Posterior cingulate gyrus (tissue), 11 donors: Measurements from ENCODE around the gene PDHX.
"Not testable (repeated sequence)": the region's sequence is repeated elsewhere in the genome, so short reads cannot be mapped to it uniquely, and the experiment has no call there.

Source experiments
- DNase-seq, 10 donors: peaks; one replicate each; pipeline versions ENCODE4 v3.0.0 to v3.0.0-alpha.2; 2020 to 2021; ENCODE audit warnings: mixed read lengths in 3 of 10
- intact Hi-C: fragments of 100-400 bp; cut with DNase I; formaldehyde crosslinking; loops from one replicate; pipeline ENCODE4 v1.15.1; 2023

Gene PDHX

GRCh38 chr11:35013514-35014233 is 97.3 kb downstream of the PDHX start:
- no peak for DNase-seq
- intact Hi-C loops, result no loop called here

DNA sequence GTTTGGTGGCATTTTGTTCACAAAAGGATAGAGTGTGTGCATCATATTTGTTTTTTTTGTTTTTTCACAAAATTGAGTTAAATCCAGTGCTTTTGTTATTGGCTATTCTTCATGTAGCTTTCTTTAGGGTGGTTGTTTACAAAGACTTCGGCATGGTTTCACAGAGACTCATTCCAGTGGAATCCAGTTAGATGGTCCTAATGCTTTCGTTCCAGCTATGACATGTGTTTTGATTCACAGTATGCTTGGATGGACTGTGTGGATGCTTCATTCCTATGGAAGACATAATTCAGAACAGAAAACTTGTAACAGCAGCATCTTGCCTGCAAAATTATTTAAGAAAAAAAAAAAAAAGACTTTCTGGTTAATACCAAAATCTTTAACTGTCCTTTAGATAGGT is 97.9 kb downstream of the PDHX start:
- intact Hi-C loops, result no loop called here
- no peak for DNase-seq

DNA sequence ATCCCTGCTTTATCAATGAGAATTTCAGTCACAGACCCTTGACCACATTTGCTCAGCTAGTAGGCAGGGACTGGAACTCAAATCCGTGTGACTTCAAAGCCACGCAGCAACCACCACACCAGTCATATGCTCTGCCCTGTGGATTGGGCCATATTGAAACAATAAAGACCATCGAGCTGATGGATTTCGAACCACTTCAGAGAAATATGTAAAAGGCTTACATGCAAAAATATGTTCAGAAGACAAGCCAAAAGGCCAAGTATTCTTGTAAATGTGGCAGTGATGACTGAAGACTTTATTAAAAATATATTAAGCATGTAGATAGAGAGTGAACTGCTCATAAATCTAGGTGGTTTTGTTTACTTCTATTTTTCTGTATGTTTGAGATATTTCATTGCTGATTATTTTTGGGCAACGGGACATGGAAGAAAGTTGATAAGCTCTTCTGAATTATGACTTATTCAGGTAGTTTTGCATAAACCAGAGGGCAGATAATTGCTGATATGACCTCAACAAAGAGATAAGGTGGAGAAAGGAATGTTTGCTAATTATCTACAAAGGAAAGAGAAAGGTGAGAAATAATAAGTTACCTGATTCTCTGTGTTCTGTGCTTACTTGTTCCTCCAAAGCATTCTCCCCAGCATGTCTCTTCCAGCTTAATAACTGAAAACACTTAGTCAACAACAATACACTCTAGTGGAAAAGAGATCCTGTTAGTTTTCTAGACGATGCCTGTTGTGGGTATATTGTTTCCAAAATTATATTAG is 99.4 kb downstream of the PDHX start:
- intact Hi-C loops, result no loop called here
- DNase-seq, result no peak

- DNase-seq, result no peak
- intact Hi-C loops, result no loop called here
Measured at GRCh38 chr11:35016916-35017315, 100.5 kb downstream of the PDHX start.

- intact Hi-C loops, result no loop called here
Measured at GRCh38 chr11:35017528-35018342, 101.3 kb downstream of the PDHX start.

DNA sequence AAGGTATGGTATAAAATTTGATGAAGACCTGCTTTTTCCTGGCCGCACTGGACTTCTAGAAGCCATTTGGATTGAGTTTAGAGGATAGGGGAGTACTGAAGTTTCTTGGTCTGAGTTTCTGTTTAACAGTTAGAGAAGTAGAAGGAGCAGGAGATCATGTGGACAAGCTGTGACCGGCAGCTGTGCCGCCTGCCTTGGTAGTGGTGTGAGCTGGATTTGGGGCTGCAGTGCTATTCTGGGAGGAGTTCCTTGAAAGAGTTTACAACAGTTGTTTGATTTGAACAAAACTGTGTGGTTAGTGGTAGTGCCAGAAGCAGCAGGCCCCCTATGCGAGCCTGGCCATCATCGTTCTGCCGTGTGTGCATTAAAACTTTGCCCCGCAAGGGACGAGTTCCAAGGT is 105.2 kb downstream of the PDHX start:
- no peak for DNase-seq
- intact Hi-C loops, result no loop called here

More at GRCh38 chr11:35017528-35018342, 101.3 kb downstream of the PDHX start:
- DNase-seq, result no peak

DNA sequence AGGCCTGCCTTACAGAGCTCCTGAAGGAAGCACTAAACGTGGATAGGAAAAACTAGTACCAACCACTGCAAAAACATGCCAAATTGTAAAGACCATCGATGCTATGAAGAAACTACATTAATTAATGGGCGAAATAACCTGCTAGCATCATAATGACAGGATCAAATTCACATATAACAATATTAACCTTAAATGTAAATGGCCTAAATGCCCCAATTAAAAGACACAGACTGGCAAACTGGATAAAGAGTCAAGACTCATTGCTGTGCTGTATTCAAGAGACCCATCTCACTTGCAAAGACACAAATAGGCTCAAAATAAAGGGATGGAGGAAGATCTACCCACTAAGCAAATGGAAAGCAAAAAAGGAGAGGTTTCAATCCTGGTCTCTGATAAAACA is 107.5 kb downstream of the PDHX start:
- DNase-seq, intact Hi-C loops: not testable (repeated sequence)

DNA sequence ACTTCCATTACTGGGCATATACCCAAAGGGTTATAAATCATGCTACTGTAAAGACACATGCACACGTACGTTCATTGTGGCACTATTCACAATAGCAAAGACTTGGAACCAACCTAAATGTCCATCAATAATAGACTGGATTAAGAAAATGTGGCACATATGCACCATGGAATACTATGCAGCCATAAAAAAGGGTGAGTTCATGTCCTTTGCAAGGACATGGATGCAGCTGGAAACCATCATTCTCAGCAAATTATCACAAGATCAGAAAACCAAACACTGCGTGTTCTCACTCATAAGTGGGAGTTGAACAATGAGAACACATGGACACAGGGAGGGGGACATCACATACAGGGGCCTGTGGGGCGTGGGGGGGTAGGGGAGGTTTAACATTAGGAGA is 111.6 kb downstream of the PDHX start:
- intact Hi-C loops, DNase-seq: not testable (repeated sequence)

DNA sequence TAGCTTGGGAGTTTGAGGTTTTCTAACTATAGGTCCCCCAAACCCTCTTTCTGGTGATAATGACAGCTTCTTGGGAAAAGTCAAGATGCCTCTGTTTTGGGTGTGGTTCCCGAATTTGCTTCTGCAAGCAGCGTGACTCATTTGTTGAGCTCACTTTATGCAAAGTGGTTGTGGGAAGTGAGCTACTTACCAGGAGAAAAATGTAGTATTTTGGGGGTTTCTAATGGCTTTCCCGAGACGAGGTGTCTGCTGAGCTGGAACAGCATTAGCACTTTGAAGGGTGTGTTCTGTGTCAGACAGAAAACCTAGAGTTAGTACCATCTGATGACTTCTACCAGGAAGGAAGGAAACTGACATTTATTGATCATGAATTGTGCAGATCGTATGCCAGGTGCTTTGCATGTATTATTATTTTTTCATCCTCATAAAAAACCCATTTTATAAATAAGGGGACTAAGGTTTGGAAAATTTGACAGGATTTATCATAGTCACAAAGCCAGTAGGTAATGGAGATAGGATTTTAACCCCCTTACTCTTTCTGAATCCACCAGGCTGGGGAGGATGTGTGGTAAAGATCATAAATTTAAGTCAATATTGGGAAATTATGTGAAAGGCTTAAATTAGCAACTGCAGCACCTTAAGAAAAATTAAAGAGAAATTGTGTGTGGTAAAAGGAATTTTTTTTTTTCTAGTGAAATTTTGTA is 113.7 kb downstream of the PDHX start:
- no peak for DNase-seq
- intact Hi-C loops, result no loop called here

DNA sequence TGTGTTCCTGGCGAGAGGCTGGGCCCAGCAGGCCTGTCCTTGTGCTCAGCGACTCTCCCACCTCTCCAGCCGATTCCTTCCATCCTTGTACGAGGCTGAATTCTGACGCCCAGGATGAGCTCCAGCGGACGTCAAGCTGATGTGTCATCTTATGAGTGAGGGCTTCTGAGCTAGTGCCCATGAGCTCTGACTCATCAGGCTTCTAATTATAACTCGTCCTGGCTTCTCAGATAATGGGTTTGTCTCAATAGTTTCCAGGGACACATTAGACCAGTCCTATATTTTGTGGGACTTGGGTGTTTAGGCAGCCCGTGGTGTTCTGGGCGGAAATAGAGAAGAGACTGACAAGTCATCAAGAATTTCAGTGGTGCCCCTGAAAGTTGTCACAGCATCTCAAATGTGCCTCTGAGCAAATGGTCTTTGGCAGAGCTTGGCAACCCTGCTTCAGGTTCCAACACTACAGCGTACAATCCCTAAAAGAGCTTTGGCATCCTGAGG is 114.3 kb downstream of the PDHX start:
- DNase-seq, result peak in 2 of 10 donors; percentile 69 to 75
- intact Hi-C loops, result no loop called here

- intact Hi-C loops, result no loop called here
- DNase-seq, result no peak
Measured at GRCh38 chr11:35031346-35031745, 114.9 kb downstream of the PDHX start.

DNA sequence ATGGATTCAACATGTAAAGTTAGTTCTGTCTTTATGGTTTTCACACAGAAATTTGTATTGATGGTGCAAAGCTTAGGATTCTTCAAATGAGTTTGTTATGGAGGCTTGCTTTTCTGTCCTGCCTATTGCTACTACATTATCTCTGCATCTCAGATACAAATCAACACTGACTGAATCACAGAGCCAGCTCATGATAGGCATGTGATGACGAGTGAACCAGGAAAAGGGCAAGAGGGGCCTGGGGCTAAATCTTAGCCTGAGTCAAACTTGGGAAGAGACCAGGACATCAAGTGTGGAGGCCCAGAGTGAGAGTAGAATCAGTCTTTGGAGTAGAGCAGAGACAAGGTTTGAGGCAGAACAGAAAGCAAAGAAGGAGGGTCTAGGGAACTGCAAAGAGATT is 115.4 kb downstream of the PDHX start:
- intact Hi-C loops, result no loop called here
- DNase-seq, result no peak

GRCh38 chr11:35033011-35033410 is 116.6 kb downstream of the PDHX start:
- intact Hi-C loops, result no loop called here
- no peak for DNase-seq

GRCh38 chr11:35034401-35034800 is 118.0 kb downstream of the PDHX start:
- intact Hi-C loops, result no loop called here
- DNase-seq, result no peak

GRCh38 chr11:35035894-35036408 is 119.5 kb downstream of the PDHX start:
- no peak for DNase-seq
- intact Hi-C loops, result no loop called here

DNA sequence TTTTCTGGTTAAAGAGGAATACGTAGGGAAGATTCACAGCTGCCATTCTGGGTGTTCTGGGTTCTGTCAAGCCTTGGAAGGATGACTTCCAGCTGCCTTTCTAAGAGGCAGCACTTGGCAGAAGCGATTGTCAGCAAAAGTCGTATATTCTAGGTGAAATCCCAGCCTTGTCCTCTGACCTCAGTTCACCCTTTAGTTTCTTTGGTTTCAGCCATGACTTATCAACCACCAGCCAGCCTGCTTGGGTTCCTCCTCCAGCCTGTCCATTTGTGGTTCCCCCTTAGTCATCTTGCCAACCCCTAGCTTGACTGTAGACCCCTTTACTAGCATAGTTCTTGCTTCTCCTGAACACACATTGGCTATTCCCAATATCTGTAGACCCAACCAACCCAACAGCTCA is 120.2 kb downstream of the PDHX start:
- DNase-seq, result no peak
- intact Hi-C loops, result no loop called here

DNA sequence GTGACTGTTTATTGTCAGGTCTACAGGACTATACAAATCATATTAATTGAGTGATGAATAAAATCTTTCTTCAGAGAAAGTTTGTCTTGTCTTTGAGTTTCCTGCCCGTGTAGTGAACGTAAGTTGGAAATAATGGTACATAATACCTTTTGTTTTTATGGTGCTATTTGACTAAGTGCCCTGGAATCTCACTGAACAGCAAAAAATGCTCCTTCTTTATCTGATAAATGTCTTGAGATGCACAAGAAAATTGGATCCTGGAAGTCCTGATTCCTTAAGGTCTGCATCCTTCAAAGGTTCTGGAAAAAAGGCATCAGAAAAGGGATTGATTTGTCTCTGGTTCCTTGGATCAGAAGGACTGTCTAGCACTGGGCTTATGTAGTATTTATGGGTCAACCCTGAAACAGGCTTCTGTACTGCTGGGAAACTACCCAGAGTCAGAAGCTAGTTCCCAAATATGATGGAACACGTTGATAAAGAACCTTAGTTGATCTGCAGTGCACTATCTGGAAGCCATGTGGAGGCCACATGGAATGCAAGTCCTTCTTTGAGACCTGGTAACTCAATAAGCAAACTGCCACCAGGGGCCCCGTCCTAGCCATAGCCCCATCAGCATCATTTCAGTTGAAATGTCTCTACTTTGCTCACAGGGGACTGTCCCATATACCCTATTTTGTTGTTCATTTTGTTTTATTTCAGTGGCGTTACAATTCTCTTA is 122.0 kb downstream of the PDHX start:
- intact Hi-C loops, result no loop called here
- no peak for DNase-seq

DNA sequence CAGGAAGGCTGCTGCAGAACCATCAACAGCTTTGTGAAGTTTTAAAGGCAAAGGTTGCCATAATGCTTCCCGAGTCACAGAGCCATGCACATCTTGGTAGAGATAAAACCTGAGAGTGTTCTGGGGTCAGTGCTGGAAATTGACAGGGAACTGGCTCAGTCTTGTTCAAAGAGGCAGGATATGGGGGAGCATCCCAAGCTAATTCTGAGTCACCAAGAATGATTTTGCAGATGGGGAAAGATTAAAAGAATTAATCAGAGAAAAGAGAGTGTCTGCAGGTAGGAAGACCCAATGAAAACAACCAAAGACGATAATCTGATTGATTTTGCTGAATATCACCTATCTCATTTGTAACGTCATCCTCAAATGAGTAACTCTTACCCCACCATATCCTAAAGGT is 122.7 kb downstream of the PDHX start:
- intact Hi-C loops, result no loop called here
- DNase-seq, result no peak

DNA sequence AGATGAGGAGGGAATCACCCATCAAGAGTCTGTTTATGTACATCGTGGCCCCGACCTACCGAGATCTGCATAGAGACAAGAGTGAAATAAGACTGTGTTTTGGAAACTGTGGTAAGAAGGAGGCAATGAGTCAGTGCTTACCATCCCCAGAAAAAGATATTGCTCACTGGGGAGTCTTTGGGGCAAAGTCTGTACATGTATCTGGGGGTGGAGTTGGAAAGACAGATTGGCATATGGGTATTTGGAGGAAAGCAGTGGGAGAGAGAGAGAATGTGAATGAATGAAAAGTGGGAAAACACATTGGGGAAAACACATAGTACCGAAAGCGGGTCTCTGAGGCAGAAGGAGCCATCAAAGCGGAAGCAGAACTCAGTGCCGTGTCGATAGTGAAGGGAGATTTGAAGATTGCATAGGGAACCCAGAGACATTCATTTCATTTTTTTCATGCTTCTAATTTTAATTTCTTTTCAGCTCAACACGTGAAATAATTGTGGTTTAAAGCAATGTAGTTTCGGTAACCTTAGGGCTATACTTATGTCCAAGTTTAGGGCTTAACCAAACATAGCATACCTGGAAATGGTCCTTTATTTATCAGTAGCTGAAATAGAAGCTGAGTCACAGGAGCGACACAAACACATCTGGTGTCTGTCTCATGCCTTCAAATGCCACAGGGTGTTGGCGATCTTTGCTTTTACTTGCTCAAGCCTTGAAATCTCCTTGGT is 124.0 kb downstream of the PDHX start:
- intact Hi-C loops, result no loop called here
- no peak for DNase-seq
